ENCODE data around the gene SET. TPM values are rescaled to one million over a fixed set of nuclear protein-coding genes. Genes with fewer than 3 reads are reported as not detected.
A peak's percentile ranks its signal among the peaks of the same experiment; 100 is the strongest.
"Not testable (repeated sequence)": the region's sequence is repeated elsewhere in the genome, so short reads cannot be mapped to it uniquely, and the experiment has no call there.

Gene SET
- polyA plus RNA-seq, 4 donors, result 55.2 to 322 (median 135) TPM

- Histone ChIP-seq H3K4me1 (ENCODE audit: control insufficient read depth in 3 of 3, insufficient read depth in 2 of 3, low read depth in 1 of 3, low read length in 2 of 3) (peaks cover 0 to 31% (median 5%) of the 10 kb centered on the region in 3 donors), H3K4me3 (ENCODE audit: low read depth in 1 of 3, low read length in 3 of 3) (peak overlapping the region; percentile 89 to 90 (median 89)), H3K9me3 (ENCODE audit: control insufficient read depth in 2 of 2, insufficient read depth in 1 of 2, low read depth in 1 of 2, low read length in 1 of 2) (no peaks in the 10 kb centered on the region), H3K27ac (ENCODE audit: low read depth in 1 of 3, low read length in 2 of 3) (peak overlapping the region in 2 of 3 donors; percentile 3 to 83), H3K36me3 (ENCODE audit: control insufficient read depth in 3 of 3, insufficient read depth in 2 of 3, low read depth in 1 of 3, low read length in 3 of 3) (peaks cover 6 to 14% (median 12%) of the 10 kb centered on the region in 3 donors), H3K27me3 (ENCODE audit: control insufficient read depth in 3 of 3, insufficient read depth in 3 of 3, low read length in 3 of 3) (no peaks in the 10 kb centered on the region)
- WGBS, 3 donors, result 2 to 9% (median 3%) methylated on average over 5 of the region's 5 CpGs
- no peak for FAIRE-seq
- DNase-seq, result no peak
These were observed 1.6 kb downstream of the SET start for GRCh38 chr9:128690684-128691034.

GRCh38 chr9:128693738-128694137 lies 4.7 kb downstream of the SET start:
- not testable (repeated sequence) for H3K27ac ChIP-seq (ENCODE audit: low read depth in 1 of 3, low read length in 2 of 3); H3K4me1 ChIP-seq (ENCODE audit: control insufficient read depth in 3 of 3, insufficient read depth in 2 of 3, low read depth in 1 of 3, low read length in 2 of 3); H3K9me3 ChIP-seq (ENCODE audit: control insufficient read depth in 2 of 2, insufficient read depth in 1 of 2, low read depth in 1 of 2, low read length in 1 of 2); H3K4me3 ChIP-seq (ENCODE audit: low read depth in 1 of 3, low read length in 3 of 3); FAIRE-seq; DNase-seq; H3K27me3 ChIP-seq (ENCODE audit: control insufficient read depth in 3 of 3, insufficient read depth in 3 of 3, low read length in 3 of 3)
- 78 to 88% (median 86%) methylated on average over 3 of the region's 3 CpGs for whole genome bisulfite sequencing, 3 donors
- peaks cover 9 to 17% (median 16%) of the 10 kb centered on the region in 3 donors for H3K36me3 ChIP-seq (ENCODE audit: control insufficient read depth in 3 of 3, insufficient read depth in 2 of 3, low read depth in 1 of 3, low read length in 3 of 3)

- Histone ChIP-seq H3K27me3 (ENCODE audit: control insufficient read depth in 3 of 3, insufficient read depth in 3 of 3, low read length in 3 of 3) (no peaks in the 10 kb centered on the region), H3K4me1 (ENCODE audit: control insufficient read depth in 3 of 3, insufficient read depth in 2 of 3, low read depth in 1 of 3, low read length in 2 of 3) (peaks cover 0 to 5% (median 2%) of the 10 kb centered on the region in 3 donors), H3K4me3 (ENCODE audit: low read depth in 1 of 3, low read length in 3 of 3) (no peak overlapping the region), H3K36me3 (ENCODE audit: control insufficient read depth in 3 of 3, insufficient read depth in 2 of 3, low read depth in 1 of 3, low read length in 3 of 3) (peaks cover 9 to 17% (median 16%) of the 10 kb centered on the region in 3 donors), H3K27ac (ENCODE audit: low read depth in 1 of 3, low read length in 2 of 3) (no peak overlapping the region), H3K9me3 (ENCODE audit: control insufficient read depth in 2 of 2, insufficient read depth in 1 of 2, low read depth in 1 of 2, low read length in 1 of 2) (no peaks in the 10 kb centered on the region)
- no peak for DNase-seq
- FAIRE-seq, result no peak
- WGBS, 3 donors, result 65 to 76% (median 66%) methylated on average over 6 of the region's 6 CpGs
These were observed 5.3 kb downstream of the SET start for GRCh38 chr9:128694344-128694743.

GRCh38 chr9:128696923-128697707 lies 8.1 kb downstream of the SET start:
- Histone ChIP-seq H3K27me3 (ENCODE audit: control insufficient read depth in 3 of 3, insufficient read depth in 3 of 3, low read length in 3 of 3) (no peaks in the 10 kb centered on the region), H3K36me3 (ENCODE audit: control insufficient read depth in 3 of 3, insufficient read depth in 2 of 3, low read depth in 1 of 3, low read length in 3 of 3) (peaks cover 8 to 17% (median 9%) of the 10 kb centered on the region in 3 donors), H3K4me1 (ENCODE audit: control insufficient read depth in 3 of 3, insufficient read depth in 2 of 3, low read depth in 1 of 3, low read length in 2 of 3) (no peaks in the 10 kb centered on the region), H3K27ac (ENCODE audit: low read depth in 1 of 3, low read length in 2 of 3) (no peak overlapping the region), H3K4me3 (ENCODE audit: low read depth in 1 of 3, low read length in 3 of 3) (no peak overlapping the region), H3K9me3 (ENCODE audit: control insufficient read depth in 2 of 2, insufficient read depth in 1 of 2, low read depth in 1 of 2, low read length in 1 of 2) (no peaks in the 10 kb centered on the region)
- DNase-seq, result no peak
- WGBS, 3 donors, result 73 to 75% (median 74%) methylated on average over 8 of the region's 8 CpGs
- FAIRE-seq, result no peak

GRCh38 chr9:128699096-128699795 lies 10.2 kb downstream of the SET start:
- not testable (repeated sequence) for H3K4me3 ChIP-seq (ENCODE audit: low read depth in 1 of 3, low read length in 3 of 3); H3K9me3 ChIP-seq (ENCODE audit: control insufficient read depth in 2 of 2, insufficient read depth in 1 of 2, low read depth in 1 of 2, low read length in 1 of 2); H3K27me3 ChIP-seq (ENCODE audit: control insufficient read depth in 3 of 3, insufficient read depth in 3 of 3, low read length in 3 of 3); DNase-seq; H3K27ac ChIP-seq (ENCODE audit: low read depth in 1 of 3, low read length in 2 of 3); H3K36me3 ChIP-seq (ENCODE audit: control insufficient read depth in 3 of 3, insufficient read depth in 2 of 3, low read depth in 1 of 3, low read length in 3 of 3); FAIRE-seq; H3K4me1 ChIP-seq (ENCODE audit: control insufficient read depth in 3 of 3, insufficient read depth in 2 of 3, low read depth in 1 of 3, low read length in 2 of 3)
- 85 to 92% (median 86%) methylated on average over 28 to 30 of the region's 30 CpGs for WGBS, 3 donors

GRCh38 chr9:128701227-128701854 lies 12.3 kb downstream of the SET start:
- Histone ChIP-seq H3K36me3 (ENCODE audit: control insufficient read depth in 3 of 3, insufficient read depth in 2 of 3, low read depth in 1 of 3, low read length in 3 of 3) (peaks cover 0 to 6% (median 2%) of the 10 kb centered on the region in 3 donors), H3K27me3 (ENCODE audit: control insufficient read depth in 3 of 3, insufficient read depth in 3 of 3, low read length in 3 of 3) (no peaks in the 10 kb centered on the region), H3K27ac (ENCODE audit: low read depth in 1 of 3, low read length in 2 of 3) (no peak overlapping the region), H3K9me3 (ENCODE audit: control insufficient read depth in 2 of 2, insufficient read depth in 1 of 2, low read depth in 1 of 2, low read length in 1 of 2) (no peaks in the 10 kb centered on the region), H3K4me3 (ENCODE audit: low read depth in 1 of 3, low read length in 3 of 3) (no peak overlapping the region), H3K4me1 (ENCODE audit: control insufficient read depth in 3 of 3, insufficient read depth in 2 of 3, low read depth in 1 of 3, low read length in 2 of 3) (no peaks in the 10 kb centered on the region)
- DNase-seq (no peak), FAIRE-seq (no peak)
- WGBS, 3 donors, result 78 to 87% (median 81%) methylated on average over 10 of the region's 10 CpGs

- H3K9me3 ChIP-seq (ENCODE audit: control insufficient read depth in 2 of 2, insufficient read depth in 1 of 2, low read depth in 1 of 2, low read length in 1 of 2), result no peaks in the 10 kb centered on the region
- WGBS, 3 donors, result 0% methylated on average over 27 to 65 of the region's 65 CpGs
- H3K4me1 ChIP-seq (ENCODE audit: control insufficient read depth in 3 of 3, insufficient read depth in 2 of 3, low read depth in 1 of 3, low read length in 2 of 3), result no peaks in the 10 kb centered on the region
- H3K4me3 ChIP-seq (ENCODE audit: low read depth in 1 of 3, low read length in 3 of 3), result peak within 1 kb of the TSS; percentile 48 to 76 (median 60)
- FAIRE-seq, result no peak
- H3K27ac ChIP-seq (ENCODE audit: low read depth in 1 of 3, low read length in 2 of 3), result peak within 1 kb of the TSS in 1 of 3 donors; percentile 81
- H3K36me3 ChIP-seq (ENCODE audit: control insufficient read depth in 3 of 3, insufficient read depth in 2 of 3, low read depth in 1 of 3, low read length in 3 of 3), result peaks cover 0 to 10% (median 0%) of the 10 kb centered on the region in 3 donors
- DNase-seq, result peak; percentile 83 to 95
- H3K27me3 ChIP-seq (ENCODE audit: control insufficient read depth in 3 of 3, insufficient read depth in 3 of 3, low read length in 3 of 3), result no peaks in the 10 kb centered on the region
These were observed 13.5 kb downstream of the SET start, which contains the start of gene PKN3 for GRCh38 chr9:128702445-128702948. Gene PKN3 (plus strand): TSS chr9:128702503. CDS start chr9:128702916, 413 bp downstream.

- no peak for FAIRE-seq
These were observed 14.1 kb downstream of the SET start for GRCh38 chr9:128702949-128703615.

More at GRCh38 chr9:128702949-128703615, 14.1 kb downstream of the SET start:
- WGBS, 3 donors, result 7 to 9% (median 8%) methylated on average over 30 to 55 of the region's 55 CpGs
- peak overlapping the region; percentile 48 to 76 (median 60) for H3K4me3 ChIP-seq (ENCODE audit: low read depth in 1 of 3, low read length in 3 of 3)
- peak overlapping the region in 1 of 3 donors; percentile 81 for H3K27ac ChIP-seq (ENCODE audit: low read depth in 1 of 3, low read length in 2 of 3)
- H3K27me3 ChIP-seq (ENCODE audit: control insufficient read depth in 3 of 3, insufficient read depth in 3 of 3, low read length in 3 of 3), result no peaks in the 10 kb centered on the region
- H3K9me3 ChIP-seq (ENCODE audit: control insufficient read depth in 2 of 2, insufficient read depth in 1 of 2, low read depth in 1 of 2, low read length in 1 of 2), result no peaks in the 10 kb centered on the region
- no peaks in the 10 kb centered on the region for H3K4me1 ChIP-seq (ENCODE audit: control insufficient read depth in 3 of 3, insufficient read depth in 2 of 3, low read depth in 1 of 3, low read length in 2 of 3)
- peaks cover 0 to 11% (median 0%) of the 10 kb centered on the region in 3 donors for H3K36me3 ChIP-seq (ENCODE audit: control insufficient read depth in 3 of 3, insufficient read depth in 2 of 3, low read depth in 1 of 3, low read length in 3 of 3)
- peak; percentile 40 to 60 for DNase-seq
